BLaER1 treated with 17β-estradiol and CSF1 and Interleukin-3, amounts not matched to agents 10 nM and 100 nM (cell line): Measurements from ENCODE around the gene IGSF8.

ENCODE experiments used
- H3K27ac ChIP-seq, 11 experiments: shearing (Covaris generic); formaldehyde crosslinking; 2 replicates each; pipeline ENCODE4 v1.8.1; 2022
- H3K27me3 ChIP-seq, 11 experiments: shearing (Covaris generic); formaldehyde crosslinking; 2 replicates each; pipeline ENCODE4 v1.8.1; 2022
- H3K36me3 ChIP-seq, 11 experiments: shearing (Covaris generic); formaldehyde crosslinking; 2 replicates each; pipeline ENCODE4 v1.8.1; 2022
- H3K4me1 ChIP-seq, 10 experiments: shearing (Covaris generic); formaldehyde crosslinking; 2 replicates each; pipeline ENCODE4 v1.8.1; 2022
- H3K4me2 ChIP-seq, 11 experiments: shearing (Covaris generic); formaldehyde crosslinking; 2 replicates each; pipeline ENCODE4 v1.8.1; 2022
- H3K4me3 ChIP-seq, 10 experiments: shearing (Covaris generic); formaldehyde crosslinking; 2 replicates each; pipeline ENCODE4 v1.8.1; 2022
- H3K9ac ChIP-seq, 11 experiments: shearing (Covaris generic); formaldehyde crosslinking; 2 replicates each; pipeline ENCODE4 v1.8.1; 2022
- H3K9me3 ChIP-seq, 11 experiments: shearing (Covaris generic); formaldehyde crosslinking; replicated peaks in 1 of 11; 2 replicates each; pipeline ENCODE4 v1.8.1; 2022
- H4K20me1 ChIP-seq, 11 experiments: shearing (Covaris generic); formaldehyde crosslinking; 2 replicates each; pipeline ENCODE4 v1.8.1; 2022
- Cebpa-rat ChIP-seq, 11 experiments: shearing (Covaris generic); IDR thresholded peaks; 2 replicates each; pipeline ENCODE4 v1.8.1; 2022

IGSF8 gene

DNA sequence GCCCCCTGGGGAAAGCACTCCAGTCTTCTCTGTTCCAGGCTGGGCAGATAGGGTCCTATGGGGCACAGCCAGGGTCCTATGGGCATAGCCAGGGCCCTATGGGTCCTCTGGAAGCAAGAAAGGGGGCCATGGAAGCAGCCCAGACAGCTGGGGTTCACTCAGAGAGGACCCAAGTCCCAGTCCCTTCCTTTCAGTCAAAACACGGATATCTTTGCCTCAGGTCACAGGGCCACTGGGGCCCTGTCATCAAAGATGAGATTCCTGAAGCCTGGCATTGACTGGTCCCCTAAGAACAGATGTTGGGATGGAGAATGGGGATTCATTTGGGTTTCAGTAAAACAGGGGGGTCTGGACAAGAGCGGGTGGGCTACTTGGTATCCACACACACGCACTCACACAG is 8.5 kb downstream of the IGSF8 start:
- TF ChIP-seq Cebpa-rat (IDR thresholded peaks at IDR 0.05): no peak
- Histone ChIP-seq H3K27ac (no peak overlapping the region), H3K9me3 (no peaks in the 10 kb centered on the region), H3K4me2 (no peak overlapping the region), H3K4me3 (no peak overlapping the region), H4K20me1 (peaks cover 0 to 44% (median 4%) of the 10 kb centered on the region in 11 experiments; a peak in 6 of 22 replicates), H3K9ac (no peak overlapping the region), H3K27me3 (no peaks in the 10 kb centered on the region), H3K36me3 (peaks cover 16 to 76% (median 47%) of the 10 kb centered on the region in 11 experiments; a peak in 21 of 22 replicates), H3K4me1 (peaks cover 0 to 20% (median 15%) of the 10 kb centered on the region in 10 experiments; a peak in 14 of 20 replicates)

DNA sequence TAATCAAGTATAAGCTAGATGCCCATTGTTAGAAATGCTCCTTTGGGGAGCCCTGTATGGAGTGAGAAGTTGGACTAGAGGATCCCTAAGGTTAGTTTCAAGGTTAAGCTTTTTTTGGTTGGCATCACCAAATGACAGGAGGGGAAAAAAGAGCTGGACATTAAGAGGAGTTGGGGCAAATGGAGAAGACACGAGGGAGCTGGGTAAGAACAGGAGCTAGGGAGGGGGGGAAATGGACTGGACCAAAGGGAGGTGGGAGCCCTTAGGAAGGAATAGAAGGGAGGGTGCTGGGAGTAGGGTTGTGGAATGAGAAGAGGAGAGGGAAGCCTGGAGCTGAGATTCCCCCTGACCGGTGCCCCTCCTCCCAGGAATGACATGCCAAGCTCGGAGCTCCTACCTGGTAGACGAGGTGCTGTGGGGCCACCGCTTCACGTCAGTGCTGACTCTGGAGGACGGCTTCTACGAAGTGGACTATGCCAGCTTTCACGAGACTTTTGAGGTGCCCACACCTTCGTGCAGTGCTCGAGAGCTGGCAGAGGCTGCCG is 11.2 kb downstream of the IGSF8 start:
- H3K27me3 ChIP-seq: no peaks in the 10 kb centered on the region
- no peak overlapping the region for H3K27ac ChIP-seq
- H3K4me1 ChIP-seq: peaks cover 0 to 2% (median 0%) of the 10 kb centered on the region in 10 experiments; a peak in 4 of 20 replicates
- no peak for TF ChIP-seq Cebpa-rat (IDR thresholded peaks at IDR 0.05)
- H3K4me3 ChIP-seq: no peak overlapping the region
- H3K9ac ChIP-seq: no peak overlapping the region
- H3K4me2 ChIP-seq: no peak overlapping the region
- peaks cover 0 to 7% (median 0%) of the 10 kb centered on the region in 11 experiments; a peak in 3 of 22 replicates for H3K9me3 ChIP-seq
- peaks cover 0 to 19% (median 0%) of the 10 kb centered on the region in 11 experiments; a peak in 3 of 22 replicates for H4K20me1 ChIP-seq
- H3K36me3 ChIP-seq: peaks cover 9 to 61% (median 36%) of the 10 kb centered on the region in 11 experiments; a peak in 21 of 22 replicates

DNA sequence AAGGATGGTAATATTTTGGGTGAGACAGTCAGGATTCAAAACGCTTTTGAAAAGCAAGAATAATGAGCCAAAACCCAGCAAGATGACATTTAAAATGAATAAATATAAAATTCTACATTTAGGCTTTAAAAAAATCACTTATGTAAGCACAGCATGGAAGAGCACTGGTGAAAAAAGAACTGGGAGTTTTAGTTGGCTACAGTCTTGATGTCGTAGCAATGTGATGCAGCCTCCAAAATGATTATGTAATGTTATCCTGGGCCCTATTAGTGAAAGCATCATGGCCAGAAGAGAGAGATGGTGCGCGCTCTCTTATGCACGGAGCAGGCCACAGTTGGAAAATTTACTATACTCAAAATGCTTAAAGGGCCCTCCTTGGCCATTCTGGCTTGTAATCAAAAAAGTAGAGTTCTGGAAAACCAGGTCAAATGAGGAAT is 11.9 kb downstream of the IGSF8 start:
- Histone ChIP-seq H3K9ac (no peak overlapping the region), H4K20me1 (peaks cover 0 to 12% (median 0%) of the 10 kb centered on the region in 11 experiments; a peak in 2 of 22 replicates), H3K27ac (no peak overlapping the region), H3K4me3 (no peak overlapping the region), H3K4me2 (no peak overlapping the region), H3K9me3 (peaks cover 0 to 7% (median 0%) of the 10 kb centered on the region in 11 experiments; a peak in 3 of 22 replicates), H3K4me1 (peaks cover 4 to 9% (median 6%) of the 10 kb centered on the region in 10 experiments; a peak in 16 of 20 replicates), H3K27me3 (no peaks in the 10 kb centered on the region), H3K36me3 (peaks cover 2 to 54% (median 29%) of the 10 kb centered on the region in 11 experiments; a peak in 21 of 22 replicates)
- TF ChIP-seq Cebpa-rat (IDR thresholded peaks at IDR 0.05): no peak

DNA sequence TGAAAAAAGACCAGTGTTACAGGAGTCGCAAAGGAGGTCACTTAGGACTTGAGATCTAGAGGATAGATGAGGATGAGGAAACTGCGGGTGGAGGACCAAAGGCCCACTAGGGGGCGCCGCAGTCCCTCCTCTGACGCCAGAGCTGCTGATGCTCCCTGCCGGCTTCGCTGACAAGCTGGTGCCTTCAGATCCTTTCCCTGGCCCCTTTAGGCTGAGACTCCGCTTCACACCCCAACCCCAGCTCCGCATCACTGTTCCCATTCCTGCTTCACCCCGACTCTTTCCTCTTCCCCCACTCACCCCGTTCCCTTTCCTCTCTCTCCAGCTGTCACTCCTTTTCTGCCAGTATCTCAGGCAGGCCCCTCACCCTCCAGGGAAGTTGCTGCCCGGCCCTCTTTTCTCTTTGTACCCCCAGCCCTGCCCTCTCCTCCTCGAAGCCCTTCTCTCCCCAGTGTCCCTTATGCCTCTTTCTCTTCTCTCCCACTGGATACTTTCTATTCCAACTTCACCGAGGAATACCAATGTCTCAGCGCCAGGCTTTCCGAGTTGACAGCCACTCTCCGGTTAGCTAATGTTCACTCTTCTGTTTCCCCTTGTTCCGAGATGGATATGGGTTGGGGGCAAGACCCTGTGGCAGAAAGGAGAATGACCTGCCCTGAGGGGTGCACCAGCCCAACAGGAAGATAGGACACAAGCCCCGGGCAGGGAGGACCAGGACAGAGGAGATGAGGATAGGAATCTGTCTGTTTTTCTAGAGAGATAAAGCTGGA is 12.5 kb downstream of the IGSF8 start:
- no peaks in the 10 kb centered on the region for H3K27me3 ChIP-seq
- no peak overlapping the region for H3K4me3 ChIP-seq
- no peak overlapping the region for H3K4me2 ChIP-seq
- H3K4me1 ChIP-seq: peaks cover 10 to 15% (median 12%) of the 10 kb centered on the region in 10 experiments; a peak in 17 of 20 replicates
- no peak overlapping the region for H3K27ac ChIP-seq
- peaks cover 0 to 48% (median 24%) of the 10 kb centered on the region in 11 experiments; a peak in 18 of 22 replicates for H3K36me3 ChIP-seq
- no peak overlapping the region for H3K9ac ChIP-seq
- no peak for TF ChIP-seq Cebpa-rat (IDR thresholded peaks at IDR 0.05)
- H4K20me1 ChIP-seq: peaks cover 0 to 9% (median 0%) of the 10 kb centered on the region in 11 experiments; a peak in 2 of 22 replicates
- peaks cover 0 to 7% (median 0%) of the 10 kb centered on the region in 11 experiments; a peak in 3 of 22 replicates for H3K9me3 ChIP-seq

DNA sequence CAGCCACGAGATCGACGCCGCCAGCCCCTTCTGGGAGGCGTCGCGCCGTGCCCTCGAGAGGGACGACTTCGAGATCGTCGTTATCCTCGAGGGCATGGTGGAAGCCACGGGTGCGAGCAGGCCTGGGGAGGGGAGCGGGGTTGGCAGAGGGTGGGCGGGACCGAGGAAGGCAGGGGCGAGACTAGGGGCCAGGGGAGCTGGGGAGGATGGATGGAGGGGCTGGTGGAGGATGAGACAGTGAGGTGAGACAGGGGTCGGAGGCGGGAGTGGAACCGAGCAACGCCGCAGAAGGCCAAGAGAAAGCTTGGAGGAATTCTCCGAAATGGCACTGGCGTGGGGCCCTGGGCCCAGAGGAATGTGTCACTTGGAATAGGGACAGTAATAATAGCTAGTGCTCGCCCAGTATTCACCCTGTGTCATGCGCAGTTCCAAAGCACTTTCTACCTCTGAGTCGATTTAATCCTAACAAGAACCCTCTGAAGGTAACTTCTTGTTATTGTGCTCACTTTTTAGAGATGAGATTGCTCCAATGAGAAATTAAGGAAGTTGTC is 13.6 kb downstream of the IGSF8 start:
- TF ChIP-seq Cebpa-rat (IDR thresholded peaks at IDR 0.05): no peak
- Histone ChIP-seq H4K20me1 (peaks cover 0 to 5% (median 0%) of the 10 kb centered on the region in 11 experiments; a peak in 2 of 22 replicates), H3K27me3 (no peaks in the 10 kb centered on the region), H3K9me3 (peaks cover 0 to 7% (median 0%) of the 10 kb centered on the region in 11 experiments; a peak in 3 of 22 replicates), H3K4me2 (no peak overlapping the region), H3K4me1 (peaks cover 14 to 18% (median 15%) of the 10 kb centered on the region in 10 experiments; a peak in 17 of 20 replicates), H3K9ac (no peak overlapping the region), H3K27ac (no peak overlapping the region), H3K4me3 (no peak overlapping the region), H3K36me3 (peaks cover 0 to 37% (median 20%) of the 10 kb centered on the region in 11 experiments; a peak in 17 of 22 replicates)

DNA sequence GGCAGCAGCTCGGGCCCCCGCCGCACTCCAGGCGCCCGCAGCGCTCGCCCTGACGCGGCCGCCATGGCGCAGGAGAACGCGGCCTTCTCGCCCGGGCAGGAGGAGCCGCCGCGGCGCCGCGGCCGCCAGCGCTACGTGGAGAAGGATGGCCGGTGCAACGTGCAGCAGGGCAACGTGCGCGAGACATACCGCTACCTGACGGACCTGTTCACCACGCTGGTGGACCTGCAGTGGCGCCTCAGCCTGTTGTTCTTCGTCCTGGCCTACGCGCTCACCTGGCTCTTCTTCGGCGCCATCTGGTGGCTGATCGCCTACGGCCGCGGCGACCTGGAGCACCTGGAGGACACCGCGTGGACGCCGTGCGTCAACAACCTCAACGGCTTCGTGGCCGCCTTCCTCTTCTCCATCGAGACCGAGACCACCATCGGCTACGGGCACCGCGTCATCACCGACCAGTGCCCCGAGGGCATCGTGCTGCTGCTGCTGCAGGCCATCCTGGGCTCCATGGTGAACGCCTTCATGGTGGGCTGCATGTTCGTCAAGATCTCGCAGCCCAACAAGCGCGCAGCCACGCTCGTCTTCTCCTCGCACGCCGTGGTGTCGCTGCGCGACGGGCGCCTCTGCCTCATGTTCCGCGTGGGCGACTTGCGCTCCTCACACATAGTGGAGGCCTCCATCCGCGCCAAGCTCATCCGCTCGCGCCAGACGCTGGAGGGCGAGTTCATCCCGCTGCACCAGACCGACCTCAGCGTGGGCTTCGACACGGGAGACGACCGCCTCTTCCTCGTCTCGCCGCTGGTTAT is 14.2 kb downstream of the IGSF8 start:
- peaks cover 0 to 31% (median 19%) of the 10 kb centered on the region in 11 experiments; a peak in 17 of 22 replicates for H3K36me3 ChIP-seq
- H3K4me1 ChIP-seq: peaks cover 14 to 18% (median 15%) of the 10 kb centered on the region in 10 experiments; a peak in 17 of 20 replicates
- H3K27me3 ChIP-seq: no peaks in the 10 kb centered on the region
- no peak overlapping the region for H3K4me3 ChIP-seq
- H3K27ac ChIP-seq: no peak overlapping the region
- H3K4me2 ChIP-seq: no peak overlapping the region
- TF ChIP-seq Cebpa-rat (IDR thresholded peaks at IDR 0.05): no peak
- H3K9ac ChIP-seq: no peak overlapping the region
- peaks cover 0 to 7% (median 0%) of the 10 kb centered on the region in 11 experiments; a peak in 3 of 22 replicates for H3K9me3 ChIP-seq
- no peaks in the 10 kb centered on the region for H4K20me1 ChIP-seq

DNA sequence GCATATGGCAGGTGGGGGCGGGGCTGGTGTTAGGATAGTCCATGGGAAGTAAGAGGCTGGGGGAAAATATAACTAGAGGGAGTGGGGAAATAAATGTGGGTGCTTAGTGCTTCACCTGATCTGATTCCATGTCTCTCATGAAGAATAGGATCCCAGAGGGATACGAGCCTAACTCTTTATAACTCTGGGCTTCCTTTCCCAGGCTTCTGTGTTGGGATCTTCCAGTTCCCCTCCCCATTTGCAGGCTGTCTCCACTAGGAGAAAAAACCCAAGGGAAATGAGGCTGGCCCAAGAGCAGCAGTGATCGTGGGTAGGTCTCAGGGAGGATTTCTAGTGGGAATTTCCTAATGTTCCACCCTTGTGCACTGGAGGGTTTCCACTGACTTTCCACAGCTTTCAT is 15.5 kb downstream of the IGSF8 start:
- Histone ChIP-seq H3K9me3 (peaks cover 0 to 7% (median 0%) of the 10 kb centered on the region in 11 experiments; a peak in 3 of 22 replicates), H3K4me2 (no peak overlapping the region), H3K27me3 (no peaks in the 10 kb centered on the region), H3K36me3 (peaks cover 0 to 27% (median 14%) of the 10 kb centered on the region in 11 experiments; a peak in 17 of 22 replicates), H3K4me3 (no peak overlapping the region), H3K27ac (no peak overlapping the region), H4K20me1 (no peaks in the 10 kb centered on the region), H3K9ac (no peak overlapping the region), H3K4me1 (peaks cover 14 to 22% (median 15%) of the 10 kb centered on the region in 10 experiments; a peak in 18 of 20 replicates)
- TF ChIP-seq Cebpa-rat (IDR thresholded peaks at IDR 0.05): no peak

DNA sequence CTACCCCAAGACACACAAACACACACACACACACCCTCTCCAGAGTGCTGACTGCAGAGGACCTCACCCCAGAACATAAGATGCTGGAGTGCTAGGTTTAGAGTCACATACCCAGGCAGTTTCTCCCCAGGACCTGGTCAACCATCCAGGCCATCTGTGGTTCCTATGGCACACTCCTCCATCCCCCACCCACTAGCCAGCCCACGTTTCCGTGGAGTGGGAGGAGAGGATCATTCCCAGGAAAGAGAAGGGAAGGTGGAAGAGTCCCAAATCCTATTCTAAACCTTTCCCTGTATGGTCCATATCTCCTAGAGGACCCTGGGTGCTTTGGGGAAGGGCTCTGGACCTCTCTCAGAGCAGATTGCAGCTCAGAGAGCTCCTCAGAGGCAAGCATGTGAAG is 15.9 kb downstream of the IGSF8 start:
- H3K4me1 ChIP-seq: peaks cover 14 to 26% (median 16%) of the 10 kb centered on the region in 10 experiments; a peak in 18 of 20 replicates
- TF ChIP-seq Cebpa-rat (IDR thresholded peaks at IDR 0.05): no peak
- no peak overlapping the region for H3K27ac ChIP-seq
- no peak overlapping the region for H3K4me2 ChIP-seq
- no peaks in the 10 kb centered on the region for H4K20me1 ChIP-seq
- no peak overlapping the region for H3K9ac ChIP-seq
- no peaks in the 10 kb centered on the region for H3K27me3 ChIP-seq
- H3K4me3 ChIP-seq: no peak overlapping the region
- H3K36me3 ChIP-seq: peaks cover 0 to 25% (median 12%) of the 10 kb centered on the region in 11 experiments; a peak in 17 of 22 replicates
- peaks cover 0 to 7% (median 0%) of the 10 kb centered on the region in 11 experiments; a peak in 3 of 22 replicates for H3K9me3 ChIP-seq
